ENCODE results near the gene HIC1.

DNA sequence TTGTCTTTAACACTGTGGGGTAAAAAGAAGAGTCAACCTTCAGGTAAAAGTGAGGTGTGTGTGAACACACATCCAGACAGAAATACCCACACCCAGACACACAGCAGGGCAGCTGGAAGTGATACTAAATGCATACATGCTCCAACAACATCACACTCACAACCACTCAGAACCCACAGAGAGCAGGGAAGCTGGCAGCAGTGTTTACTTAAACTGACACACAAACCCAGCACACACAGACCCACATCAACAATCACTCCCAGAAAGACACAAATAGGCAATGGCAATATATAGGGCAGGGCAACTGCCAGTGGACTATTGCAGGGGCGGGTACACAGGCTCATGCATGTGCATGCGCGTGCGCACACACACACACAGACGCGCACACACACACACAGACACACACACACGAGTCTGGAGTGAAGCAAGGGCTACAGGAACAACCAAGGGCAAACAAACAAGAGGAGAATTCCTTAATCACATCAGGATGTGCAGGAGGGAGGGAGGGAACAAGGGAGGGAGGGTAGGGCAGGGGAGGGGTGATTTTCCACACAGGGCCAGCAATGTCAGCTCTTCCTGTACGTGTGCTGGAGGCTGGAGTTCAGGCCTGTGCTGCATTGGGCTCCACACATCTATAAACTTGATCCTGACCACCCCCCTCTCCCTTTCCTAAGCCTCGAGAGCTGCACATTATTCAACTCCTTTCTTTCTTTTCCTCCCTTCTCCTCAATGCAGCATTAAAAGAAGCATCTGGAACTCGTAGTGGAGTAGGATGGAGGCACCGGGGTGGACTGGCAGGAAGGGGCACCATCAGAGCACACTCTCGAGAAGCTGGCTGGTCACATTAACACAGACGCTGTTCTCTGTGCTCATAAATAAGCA, 30.1 kb downstream of the HIC1 start:
- TF ChIP-seq, protein P1, sequence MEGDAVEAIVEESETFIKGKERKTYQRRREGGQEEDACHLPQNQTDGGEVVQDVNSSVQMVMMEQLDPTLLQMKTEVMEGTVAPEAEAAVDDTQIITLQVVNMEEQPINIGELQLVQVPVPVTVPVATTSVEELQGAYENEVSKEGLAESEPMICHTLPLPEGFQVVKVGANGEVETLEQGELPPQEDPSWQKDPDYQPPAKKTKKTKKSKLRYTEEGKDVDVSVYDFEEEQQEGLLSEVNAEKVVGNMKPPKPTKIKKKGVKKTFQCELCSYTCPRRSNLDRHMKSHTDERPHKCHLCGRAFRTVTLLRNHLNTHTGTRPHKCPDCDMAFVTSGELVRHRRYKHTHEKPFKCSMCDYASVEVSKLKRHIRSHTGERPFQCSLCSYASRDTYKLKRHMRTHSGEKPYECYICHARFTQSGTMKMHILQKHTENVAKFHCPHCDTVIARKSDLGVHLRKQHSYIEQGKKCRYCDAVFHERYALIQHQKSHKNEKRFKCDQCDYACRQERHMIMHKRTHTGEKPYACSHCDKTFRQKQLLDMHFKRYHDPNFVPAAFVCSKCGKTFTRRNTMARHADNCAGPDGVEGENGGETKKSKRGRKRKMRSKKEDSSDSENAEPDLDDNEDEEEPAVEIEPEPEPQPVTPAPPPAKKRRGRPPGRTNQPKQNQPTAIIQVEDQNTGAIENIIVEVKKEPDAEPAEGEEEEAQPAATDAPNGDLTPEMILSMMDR (conservative IDR thresholded peaks at IDR 0.05), result no peak
- no peak for TF ChIP-seq ZFX (IDR thresholded peaks at IDR 0.05)
